MCF 10A (cell line): ENCODE measurements around the gene FOXP1. TPM values are rescaled to one million over a fixed set of nuclear protein-coding genes. Genes with fewer than 3 reads are reported as not detected.

Experiments
- BruUV-seq: library from RNA; stranded (reverse); fragments of 400-500 nt; replicated peaks from 2 replicates; lab custom pipeline; 2021; lab: Mats Ljungman, UMichigan
- CTCF ChIA-PET: fragments of 300-600 bp; sonication (Branson Sonifier 250); formaldehyde crosslinking; extraction: SDS; loops from one replicate; lab custom pipeline; 2021; ENCODE audit warnings: antibody characterized with exemption, inconsistent platforms; lab: Yijun Ruan, JAX
- POLR2A ChIA-PET: fragments of 300-600, 350-650 bp; sonication (Branson Sonifier 250); formaldehyde crosslinking; extraction: SDS; loops from one replicate; lab custom pipeline; 2020; ENCODE audit warnings: antibody characterized with exemption, inconsistent platforms; lab: Yijun Ruan, JAX
- DNase-seq: peaks from one replicate; pipeline ENCODE4 v3.0.0-alpha.2; 2018; ENCODE audit not compliant: unreplicated experiment
- H3K27ac Mint-ChIP-seq: one replicate; pipeline ENCODE4 v1.8.0; 2022; ENCODE audit warnings: mild to moderate bottlenecking, low read depth, mixed read lengths; ENCODE audit not compliant: unreplicated experiment
- H3K27me3 Mint-ChIP-seq: one replicate; pipeline ENCODE4 v1.8.0; 2022; ENCODE audit warnings: mixed read lengths; ENCODE audit not compliant: insufficient read depth, unreplicated experiment
- H3K36me3 Mint-ChIP-seq: one replicate; pipeline ENCODE4 v1.8.0; 2022; ENCODE audit warnings: mild to moderate bottlenecking, moderate library complexity, mixed read lengths; ENCODE audit not compliant: insufficient read depth, unreplicated experiment
- H3K4me1 Mint-ChIP-seq: one replicate; pipeline ENCODE4 v1.8.0; 2022; ENCODE audit warnings: mixed read lengths; ENCODE audit not compliant: insufficient read depth, unreplicated experiment
- H3K4me3 Mint-ChIP-seq: one replicate; pipeline ENCODE4 v1.8.0; 2022; ENCODE audit warnings: mild to moderate bottlenecking, moderate library complexity, mixed read lengths; ENCODE audit not compliant: unreplicated experiment
- H3K9me3 Mint-ChIP-seq: one replicate; pipeline ENCODE4 v1.8.0; 2022; ENCODE audit warnings: mixed read lengths; ENCODE audit not compliant: unreplicated experiment
- CTCF ChIP-seq: fragments of 200-600 bp; IDR thresholded peaks from one replicate; pipeline ENCODE4 v1.8.0; 2022; ENCODE audit warnings: antibody characterized with exemption, mild to moderate bottlenecking; ENCODE audit not compliant: unreplicated experiment
- intact Hi-C: fragments of 100-400 bp; cut with micrococcal nuclease; formaldehyde crosslinking; loops from 2 replicates; pipeline ENCODE4 v1.14.1; 2022
- total RNA-seq: library from RNA; stranded (reverse); gene quantifications from 2 replicates; pipeline ENCODE4 v1.2.3, GENCODE V29; 2022

Gene FOXP1
- total RNA-seq, 1 experiment from 2014 or later, result 49.0 TPM

DNA sequence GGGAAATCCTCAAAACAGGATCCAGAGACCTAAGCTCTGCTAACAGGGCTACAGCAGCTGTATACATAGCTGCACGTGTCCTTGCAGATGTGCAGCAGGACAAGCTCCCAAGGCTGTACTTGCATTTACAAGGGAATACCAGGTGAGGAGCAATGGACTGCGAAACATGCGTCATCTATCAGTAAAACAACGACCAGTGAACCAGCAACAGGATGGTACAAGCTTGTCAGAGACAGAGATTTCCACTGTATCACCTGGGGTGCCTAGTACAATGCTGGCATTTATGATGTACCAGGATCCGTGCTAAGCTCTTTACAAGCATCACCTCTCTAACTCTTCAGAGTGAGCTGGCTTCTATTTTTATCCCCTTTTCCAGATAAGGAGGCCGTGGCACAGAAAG, 227.3 kb downstream of the FOXP1 start:
- Mint-ChIP-seq H3K27ac (no peak overlapping the region), H3K27me3 (no peaks in the 10 kb centered on the region), H3K4me3 (no peak overlapping the region), H3K4me1 (peaks cover 5% of the 10 kb centered on the region), H3K36me3 (peaks cover 6% of the 10 kb centered on the region), H3K9me3 (no peaks in the 10 kb centered on the region)
- ChIA-PET POLR2A (no interaction called here), CTCF (interaction anchor here (0.6 kb wide), 1 partner anchor 298 kb away, joined by 3 read pairs; no protein-coding TSS in a partner anchor)
- no peak for TF ChIP-seq CTCF
- intact Hi-C loops, result no loop called here
- no peak for DNase-seq
- no TSS peak for BruUV-seq

DNA sequence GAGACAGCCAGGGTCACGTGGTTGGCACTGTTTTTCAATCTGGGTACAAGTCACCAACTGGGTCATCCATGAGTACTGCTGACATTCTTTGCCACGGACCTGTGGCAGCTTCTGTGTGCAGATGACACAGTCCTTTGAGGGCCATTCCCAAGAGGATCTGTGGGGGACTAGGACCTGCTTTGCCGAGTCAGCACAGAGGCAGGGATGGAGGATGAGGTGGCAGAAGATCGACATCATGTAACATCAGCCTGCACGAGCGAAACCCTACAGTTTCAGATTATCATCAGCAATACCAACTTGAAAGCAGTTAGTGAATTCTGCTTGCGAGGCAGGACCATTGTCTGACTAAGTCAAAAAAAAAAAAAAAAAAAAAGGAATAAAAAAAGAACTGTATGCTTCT, 227.7 kb downstream of the FOXP1 start:
- no peaks in the 10 kb centered on the region for H3K9me3 Mint-ChIP-seq
- ChIA-PET POLR2A (interaction anchor here (0.7 kb wide), 1 partner anchor 136 kb away, joined by 3 read pairs; no protein-coding TSS in a partner anchor), CTCF (interaction anchor here (0.6 kb wide), 1 partner anchor 297 kb away, joined by 3 read pairs; no protein-coding TSS in a partner anchor)

DNA sequence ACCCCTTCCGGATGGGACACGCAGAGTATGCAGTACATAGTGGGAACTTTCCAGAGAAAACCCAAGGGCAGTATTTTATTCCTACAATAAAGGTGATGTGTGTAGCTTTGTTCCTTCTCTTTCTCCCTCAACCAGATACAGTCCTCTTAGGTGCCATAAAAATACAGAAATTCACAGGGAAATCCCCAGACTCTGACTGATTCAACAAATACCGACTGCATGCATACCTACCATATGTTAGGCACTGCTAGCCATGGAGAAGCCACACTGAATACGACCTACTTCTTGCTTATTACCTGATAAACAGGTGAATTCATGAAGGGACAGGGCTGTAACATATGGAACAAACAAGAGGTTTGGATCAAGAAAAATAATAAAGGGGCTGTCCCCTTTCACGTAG, 228.5 kb downstream of the FOXP1 start:
- no peak for DNase-seq
- H3K4me1 Mint-ChIP-seq, result peaks cover 5% of the 10 kb centered on the region
- BruUV-seq, result no TSS peak
- intact Hi-C loops, result no loop called here
- no peaks in the 10 kb centered on the region for H3K9me3 Mint-ChIP-seq
- peaks cover 6% of the 10 kb centered on the region for H3K36me3 Mint-ChIP-seq
- no peak overlapping the region for H3K4me3 Mint-ChIP-seq
- no peak overlapping the region for H3K27ac Mint-ChIP-seq
- TF ChIP-seq CTCF, result no peak
- ChIA-PET CTCF (no interaction called here), POLR2A (interaction anchor here (0.7 to 0.8 kb wide), 2 partner anchors 39 to 135 kb away, joined by 3 read pairs; no protein-coding TSS in a partner anchor)
- H3K27me3 Mint-ChIP-seq, result no peaks in the 10 kb centered on the region

More for the DNA sequence above, 227.7 kb downstream of the FOXP1 start:
- no peak for TF ChIP-seq CTCF
- intact Hi-C loops, result no loop called here
- no peak overlapping the region for H3K27ac Mint-ChIP-seq
- DNase-seq, result no peak
- no peaks in the 10 kb centered on the region for H3K27me3 Mint-ChIP-seq
- no peak overlapping the region for H3K4me3 Mint-ChIP-seq
- BruUV-seq, result no TSS peak
- H3K36me3 Mint-ChIP-seq, result peaks cover 6% of the 10 kb centered on the region
- peaks cover 5% of the 10 kb centered on the region for H3K4me1 Mint-ChIP-seq

GRCh38 chr3:71351403-71352149, 232.0 kb downstream of the FOXP1 start:
- no TSS peak for BruUV-seq
- no peak for DNase-seq
- H3K4me3 Mint-ChIP-seq, result no peak overlapping the region
- H3K36me3 Mint-ChIP-seq, result no peaks in the 10 kb centered on the region
- H3K9me3 Mint-ChIP-seq, result no peaks in the 10 kb centered on the region
- intact Hi-C loops, result no loop called here
- ChIA-PET CTCF (interaction anchor here (0.9 to 1.0 kb wide), 2 partner anchors 187 to 236 kb away, joined by 3 to 4 read pairs; no protein-coding TSS in a partner anchor), POLR2A (interaction anchor here (0.7 to 1.0 kb wide), 2 partner anchors 9 to 343 kb away, joined by 4 read pairs; no protein-coding TSS in a partner anchor)
- H3K27me3 Mint-ChIP-seq, result no peaks in the 10 kb centered on the region
- no peak overlapping the region for H3K27ac Mint-ChIP-seq
- TF ChIP-seq CTCF, result no peak
- peaks cover 5% of the 10 kb centered on the region for H3K4me1 Mint-ChIP-seq
